CD4-positive, alpha-beta T cell treated with Interleukin-6 for 4 hours (primary cell): ENCODE measurements around the gene THEMIS.
"Not testable (repeated sequence)": the region's sequence is repeated elsewhere in the genome, so short reads cannot be mapped to it uniquely, and the experiment has no call there.

ENCODE experiments used
- DNase-seq: peaks from one replicate; pipeline ENCODE4 v3.0.0-alpha.2; 2020; ENCODE audit warnings: mixed read lengths

Gene THEMIS

DNA sequence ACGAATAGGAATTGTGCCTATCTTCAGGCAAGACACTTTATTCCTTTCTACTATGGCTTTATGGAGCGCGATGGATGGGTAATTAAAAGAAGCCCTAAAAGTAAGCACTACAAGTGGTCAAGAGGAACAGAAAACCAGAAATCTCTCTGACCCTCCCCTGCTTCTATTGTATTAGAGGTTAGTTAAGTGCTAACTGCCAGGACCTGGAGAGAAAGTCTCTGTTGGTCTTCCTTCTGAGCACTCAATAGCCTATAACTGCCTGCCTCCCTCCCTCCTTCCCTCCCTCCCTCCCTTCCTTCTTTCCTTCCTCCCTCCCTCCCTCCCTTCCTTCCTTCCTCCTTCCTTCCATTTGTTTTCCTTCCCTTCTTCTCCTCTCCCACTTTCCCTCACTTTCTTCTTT is 190.2 kb downstream of the THEMIS start:
- DNase-seq, result no peak

DNA sequence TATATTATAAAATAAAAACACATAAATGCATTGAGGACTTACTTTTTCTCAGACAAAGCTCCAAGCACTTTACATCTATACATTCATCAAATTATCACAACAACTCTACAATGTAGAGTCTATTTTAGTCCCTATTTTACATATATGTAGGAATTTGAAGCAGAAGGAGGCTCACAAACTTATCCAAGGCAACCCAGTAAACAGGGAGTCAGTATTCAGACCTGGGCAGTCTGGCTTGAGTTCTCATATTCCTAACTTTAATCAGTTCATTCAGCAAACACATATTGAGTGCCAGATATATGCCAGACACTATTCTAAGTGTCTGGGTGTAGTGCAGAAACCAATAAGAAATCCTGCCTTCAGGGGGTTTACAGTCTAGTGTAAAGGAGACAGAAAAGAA is 194.6 kb downstream of the THEMIS start:
- no peak for DNase-seq

DNA sequence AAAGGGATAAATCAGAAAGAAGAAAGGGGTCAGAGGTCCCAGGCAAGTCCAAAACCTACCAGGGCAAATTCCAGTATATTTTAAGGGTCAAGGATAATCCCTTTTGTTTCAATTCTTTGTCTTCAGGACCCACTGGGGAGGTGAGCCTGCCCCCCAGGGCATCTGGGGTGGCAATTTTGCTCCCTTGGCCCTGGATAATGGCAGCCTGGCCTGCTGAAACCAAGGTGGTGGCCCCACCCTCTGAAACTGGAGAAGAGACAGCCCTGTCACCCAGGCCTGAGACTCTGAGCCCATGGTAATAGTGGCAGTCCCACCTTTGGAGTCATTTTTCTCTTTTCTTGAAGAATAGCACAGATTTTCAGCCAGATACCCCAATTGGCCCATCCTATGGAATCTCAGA is 205.8 kb downstream of the THEMIS start:
- DNase-seq, result no peak

DNA sequence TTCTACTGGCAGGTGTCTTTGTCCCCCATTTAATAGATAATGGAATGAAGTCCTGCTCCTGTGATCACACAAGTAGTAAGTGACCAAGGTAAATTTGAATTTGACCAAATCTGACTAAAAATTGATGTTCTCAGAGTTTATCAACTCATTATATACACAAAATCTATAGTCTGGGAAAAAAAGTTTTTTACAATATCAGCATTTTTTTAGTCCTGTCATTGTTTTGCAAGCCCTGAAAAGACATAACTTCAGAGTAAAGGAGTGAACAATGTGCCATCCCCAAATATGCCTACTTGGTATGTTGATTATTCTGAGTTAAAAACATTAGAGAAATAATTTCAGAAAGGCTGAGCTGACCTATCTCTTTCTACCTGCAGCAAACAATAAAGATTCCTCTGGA is 209.7 kb downstream of the THEMIS start:
- no peak for DNase-seq

DNA sequence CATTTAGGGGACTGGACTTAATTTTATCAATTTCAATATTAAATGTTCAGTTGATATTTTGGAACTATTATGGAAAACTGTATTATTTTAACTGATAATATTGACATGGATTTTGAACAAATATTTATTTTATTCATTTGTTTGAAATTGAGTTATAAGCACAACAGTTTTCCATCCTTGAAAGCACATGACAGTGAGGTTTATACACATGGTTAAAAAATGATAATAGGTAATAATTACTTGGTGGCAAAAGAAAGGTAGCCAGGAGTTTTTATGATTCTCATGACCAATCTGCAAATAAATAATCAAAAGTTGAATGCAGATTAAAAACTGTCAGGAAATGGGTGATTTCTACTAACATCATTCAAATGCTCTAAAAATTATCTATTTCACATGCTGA is 210.3 kb downstream of the THEMIS start:
- no peak for DNase-seq

DNA sequence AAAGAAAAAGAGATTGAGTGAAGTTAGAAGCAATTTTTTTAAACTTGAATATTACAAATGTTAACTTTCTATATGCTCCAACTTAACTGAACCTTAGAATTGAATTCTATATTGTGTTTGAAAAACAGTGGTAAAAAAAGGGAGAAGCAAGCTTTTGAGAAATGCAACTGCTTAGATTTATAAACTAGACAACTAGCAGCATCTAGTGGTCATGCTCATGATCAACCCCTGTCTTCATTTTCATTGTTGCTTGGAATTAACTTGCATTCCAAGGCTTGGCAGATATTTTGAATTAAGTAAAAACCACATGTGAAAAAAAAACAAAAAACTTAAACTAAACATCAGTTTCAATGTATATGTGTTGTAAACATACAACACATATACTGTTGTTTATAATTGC is 210.8 kb downstream of the THEMIS start:
- DNase-seq, result no peak

DNA sequence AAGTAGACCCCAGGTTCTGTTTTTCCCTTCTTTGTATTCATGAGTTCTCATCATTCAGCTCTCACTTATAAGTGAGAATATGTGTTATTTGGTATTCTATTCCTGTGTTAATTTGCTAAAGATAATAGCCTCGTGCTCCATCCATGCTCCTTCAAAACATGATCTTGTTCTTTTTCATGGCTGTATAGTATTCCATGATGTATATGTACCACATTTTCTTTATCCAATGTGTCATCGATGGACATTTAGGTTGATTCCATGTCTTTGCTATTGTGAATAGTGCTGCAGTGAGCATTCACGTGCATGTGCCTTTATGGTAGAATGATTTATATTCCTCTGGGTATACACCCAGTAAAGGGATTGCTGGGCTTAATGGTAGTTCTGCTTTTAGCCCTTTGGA is 213.4 kb downstream of the THEMIS start:
- not testable (repeated sequence) for DNase-seq

DNA sequence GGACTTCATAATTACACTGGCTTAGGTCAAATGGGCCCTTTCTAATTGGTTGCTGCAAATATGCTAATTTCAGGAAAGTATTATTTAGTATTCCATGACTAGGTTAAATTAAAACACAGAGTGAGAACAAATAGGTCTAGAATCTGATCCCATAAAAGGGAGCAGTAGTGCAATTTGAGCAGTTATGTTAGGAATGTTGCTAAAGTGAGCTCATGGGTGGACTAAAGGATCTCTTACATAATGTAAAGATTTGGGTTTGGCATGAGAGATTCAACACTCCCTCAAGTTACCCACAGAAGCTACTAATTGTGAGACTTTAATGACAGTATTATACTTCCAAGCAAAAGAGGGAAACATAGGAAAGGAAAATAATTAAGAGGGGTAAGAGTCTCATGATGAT is 214.8 kb downstream of the THEMIS start:
- DNase-seq, result no peak

DNA sequence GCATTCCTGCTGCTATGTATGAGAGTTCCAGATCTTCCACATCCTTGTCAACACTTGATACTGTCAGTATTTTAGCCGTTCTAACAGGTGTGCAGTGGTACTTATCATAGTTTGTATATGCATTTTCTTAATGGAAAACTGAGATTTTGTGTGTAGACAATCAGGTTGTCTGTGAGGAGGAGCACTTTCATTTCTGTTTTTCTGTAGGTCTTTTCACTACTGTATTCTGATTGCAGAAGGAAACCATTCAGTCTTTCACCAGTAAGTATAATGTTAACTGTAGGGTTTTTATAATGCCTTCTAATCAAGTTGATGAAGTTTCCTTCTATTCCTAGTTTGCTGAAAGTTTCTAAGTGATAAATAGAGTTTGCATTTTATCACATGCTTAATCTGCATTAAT is 216.4 kb downstream of the THEMIS start:
- DNase-seq, result no peak
